PC-9 (cell line): Measurements from ENCODE around the gene ZCCHC3. TPM values are rescaled to one million over a fixed set of nuclear protein-coding genes. Genes with fewer than 3 reads are reported as not detected.

Experiments used
- BruUV-seq: library from RNA; stranded (reverse); fragments of 400-500 nt; replicated peaks from 2 replicates; lab custom pipeline; 2021; lab: Mats Ljungman, UMichigan
- CTCF ChIA-PET: fragments of 300-600 bp; sonication (Branson Sonifier 250); formaldehyde crosslinking; loops from one replicate; lab custom pipeline; 2022; ENCODE audit warnings: antibody characterized with exemption; lab: Charles Lee
- POLR2A ChIA-PET: fragments of 300-600 bp; sonication (Branson Sonifier 250); formaldehyde crosslinking; loops from one replicate; lab custom pipeline; 2022; ENCODE audit warnings: antibody characterized with exemption; ENCODE audit not compliant: unreplicated experiment; lab: Charles Lee
- DNase-seq, 2 experiments: peaks; one replicate each; pipeline versions ENCODE4 v3.0.0 to v3.0.0-alpha.2; 2015 to 2022; ENCODE audit warnings: mixed read lengths in 1 of 2
- H2AFZ ChIP-seq: fragments of 200-600 bp; sonication (generic); 2 replicates; pipeline ENCODE4 v1.8.1; 2017; ENCODE audit warnings: antibody characterized with exemption
- H3F3A ChIP-seq: fragments of 200-600 bp; sonication (generic); 2 replicates; pipeline ENCODE4 v1.8.1; 2017; ENCODE audit warnings: antibody characterized with exemption, mild to moderate bottlenecking, low read depth; ENCODE audit not compliant: insufficient read depth
- H3K27ac ChIP-seq: fragments of 200-600 bp; sonication (generic); 2 replicates; pipeline ENCODE4 v1.6.1; 2016; ENCODE audit warnings: mixed run types
- H3K27me3 ChIP-seq: fragments of 200-600 bp; sonication (generic); 2 replicates; pipeline ENCODE4 v1.6.1; 2016; ENCODE audit warnings: low read depth, mixed run types; ENCODE audit not compliant: insufficient read depth
- H3K36me3 ChIP-seq: fragments of 200-600 bp; sonication (generic); 2 replicates; pipeline ENCODE4 v1.6.1; 2016; ENCODE audit warnings: low read depth, mixed run types
- H3K4me1 ChIP-seq: fragments of 200-600 bp; sonication (generic); replicated peaks from 2 replicates; pipeline ENCODE4 v1.6.1; 2016; ENCODE audit warnings: mixed run types; ENCODE audit not compliant: insufficient read depth
- H3K4me2 ChIP-seq: fragments of 200-600 bp; sonication (generic); 2 replicates; pipeline ENCODE4 v1.6.1; 2017; ENCODE audit warnings: mixed run types
- H3K4me3 ChIP-seq: fragments of 200-600 bp; sonication (generic); 2 replicates; pipeline ENCODE4 v1.6.1; 2016; ENCODE audit warnings: mixed run types
- H3K79me2 ChIP-seq: fragments of 200-600 bp; sonication (generic); 2 replicates; pipeline ENCODE4 v1.6.1; 2017; ENCODE audit warnings: low read depth, mixed run types
- H3K9me2 ChIP-seq: fragments of 200-600 bp; sonication (generic); 2 replicates; pipeline ENCODE4 v1.8.1; 2017; ENCODE audit warnings: mild to moderate bottlenecking; ENCODE audit not compliant: insufficient read depth
- H3K9me3 ChIP-seq: fragments of 200-600 bp; sonication (generic); 2 replicates; pipeline ENCODE4 v1.8.1; 2016; ENCODE audit warnings: low read depth; ENCODE audit not compliant: insufficient read depth
- H4K20me1 ChIP-seq: fragments of 200-600 bp; sonication (generic); 2 replicates; pipeline ENCODE4 v1.8.1; 2017; ENCODE audit not compliant: insufficient read depth
- CTCF ChIP-seq: fragments of 200-600 bp; sonication (generic); conservative IDR thresholded peaks from 2 replicates; pipeline ENCODE4 v1.6.1; 2017; ENCODE audit warnings: mixed run types, antibody characterized with exemption, mild to moderate bottlenecking, moderate library complexity
- EZH2 ChIP-seq: fragments of 200-600 bp; sonication (generic); IDR thresholded peaks from 2 replicates; pipeline ENCODE4 v1.8.0; 2017; ENCODE audit warnings: antibody characterized with exemption, low read depth
- intact Hi-C: fragments of 100-400 bp; cut with micrococcal nuclease; formaldehyde crosslinking; loops from one replicate; pipeline ENCODE4 v1.10.0; 2022; ENCODE audit not compliant: unreplicated experiment
- total RNA-seq: library from RNA; stranded (reverse); gene quantifications from 2 replicates; pipeline ENCODE4 v1.2.3, GENCODE V29; 2021

The ZCCHC3 gene
- total RNA-seq, 1 experiment from 2014 or later = 17.7 TPM

GRCh38 chr20:312067-312466, 14.7 kb downstream of the ZCCHC3 start:
- TF ChIP-seq CTCF (no peak), EZH2 (no peak)

GRCh38 chr20:312866-313265, 15.5 kb downstream of the ZCCHC3 start:
- no peak for TF ChIP-seq CTCF
- no peak for TF ChIP-seq EZH2
- Histone ChIP-seq H3K36me3 (no peaks in the 10 kb centered on the region), H3K4me2 (no peak overlapping the region), H2AFZ (no peak overlapping the region), H3K9me3 (no peaks in the 10 kb centered on the region), H3K4me3 (no peak overlapping the region), H3F3A (no peaks in the 10 kb centered on the region), H4K20me1 (no peaks in the 10 kb centered on the region), H3K27ac (no peak overlapping the region), H3K27me3 (no peaks in the 10 kb centered on the region), H3K4me1 (peaks cover 14% of the 10 kb centered on the region), H3K79me2 (no peaks in the 10 kb centered on the region), H3K9me2 (no peaks in the 10 kb centered on the region)
- ChIA-PET POLR2A (no interaction called here), CTCF (interaction anchor here (0.5 kb wide), 1 partner anchor 20 kb away, joined by 3 read pairs; no protein-coding TSS in a partner anchor)
- no peak for DNase-seq
- intact Hi-C loops = no loop called here
- BruUV-seq = no TSS peak

More at GRCh38 chr20:312067-312466, 14.7 kb downstream of the ZCCHC3 start:
- CTCF ChIA-PET = no interaction called here
- H3K36me3 ChIP-seq = no peaks in the 10 kb centered on the region
- POLR2A ChIA-PET = interaction anchor here (0.5 kb wide), 1 partner anchor 8 kb away, joined by 3 read pairs; no protein-coding TSS in a partner anchor
- H3K4me2 ChIP-seq = no peak overlapping the region
- H3K9me2 ChIP-seq = no peaks in the 10 kb centered on the region
- no peaks in the 10 kb centered on the region for H3K9me3 ChIP-seq
- H3K27ac ChIP-seq = no peak overlapping the region
- DNase-seq = no peak
- BruUV-seq = no TSS peak
- H3K4me3 ChIP-seq = no peak overlapping the region
- no peak overlapping the region for H2AFZ ChIP-seq
- no peaks in the 10 kb centered on the region for H3K79me2 ChIP-seq
- intact Hi-C loops = no loop called here
- peaks cover 5% of the 10 kb centered on the region; the same call in 1 of the 2 replicates for H3F3A ChIP-seq
- H4K20me1 ChIP-seq = no peaks in the 10 kb centered on the region
- peaks cover 14% of the 10 kb centered on the region for H3K4me1 ChIP-seq
- no peaks in the 10 kb centered on the region for H3K27me3 ChIP-seq

GRCh38 chr20:313402-313801, 16.0 kb downstream of the ZCCHC3 start:
- no peaks in the 10 kb centered on the region for H3K9me3 ChIP-seq
- H3K79me2 ChIP-seq = no peaks in the 10 kb centered on the region
- no peaks in the 10 kb centered on the region for H3K36me3 ChIP-seq
- no peak overlapping the region for H3K4me3 ChIP-seq
- DNase-seq = no peak
- H4K20me1 ChIP-seq = no peaks in the 10 kb centered on the region
- ChIA-PET CTCF (no interaction called here), POLR2A (no interaction called here)
- no peaks in the 10 kb centered on the region for H3K9me2 ChIP-seq
- peaks cover 14% of the 10 kb centered on the region for H3K4me1 ChIP-seq
- H3F3A ChIP-seq = no peaks in the 10 kb centered on the region
- no peak overlapping the region for H3K27ac ChIP-seq
- H3K27me3 ChIP-seq = no peaks in the 10 kb centered on the region
- TF ChIP-seq CTCF (no peak), EZH2 (no peak)
- BruUV-seq = no TSS peak
- 0 out of 2 replicates have a peak overlapping the region, but pooled peaks have one; percentile 1 for H3K4me2 ChIP-seq
- intact Hi-C loops = no loop called here
- H2AFZ ChIP-seq = no peak overlapping the region
